NT2/D1 (cell line): ENCODE data around the gene COL23A1.

ENCODE experiments used
- DNase-seq: peaks from one replicate; pipeline ENCODE4 v3.0.0-alpha.2; 2011; ENCODE audit warnings: low read depth, low spot score
- H3K27me3 ChIP-seq: 2 replicates; pipeline ENCODE4 v1.6.0; 2011; ENCODE audit warnings: mild to moderate bottlenecking; ENCODE audit not compliant: insufficient read length, insufficient read depth
- H3K36me3 ChIP-seq: 2 replicates; pipeline ENCODE4 v1.6.1; 2011; ENCODE audit warnings: mild to moderate bottlenecking, low read length, mixed read lengths; ENCODE audit not compliant: insufficient read depth, insufficient read length
- H3K4me1 ChIP-seq: 2 replicates; pipeline ENCODE4 v1.5.1; 2011; ENCODE audit not compliant: insufficient read depth, insufficient read length
- H3K4me3 ChIP-seq: 2 replicates; pipeline ENCODE4 v1.5.1; 2011; ENCODE audit warnings: low read depth; ENCODE audit not compliant: insufficient read length
- H3K9ac ChIP-seq: 2 replicates; pipeline ENCODE4 v1.6.0; 2011; ENCODE audit warnings: low read depth; ENCODE audit not compliant: insufficient read length
- H3K9me3 ChIP-seq: 2 replicates; pipeline ENCODE4 v1.5.1; 2011; ENCODE audit warnings: mild to moderate bottlenecking, low read length; ENCODE audit not compliant: insufficient read depth
- SUZ12 ChIP-seq: IDR thresholded peaks from 2 replicates; pipeline ENCODE4 v1.6.1; 2011; ENCODE audit not compliant: insufficient read length, insufficient read depth; ENCODE audit errors: extremely low read depth
- YY1 ChIP-seq: IDR thresholded peaks from 2 replicates; pipeline ENCODE4 v1.6.1; 2011; ENCODE audit not compliant: insufficient read length, insufficient read depth
- ZNF274 ChIP-seq: IDR thresholded peaks from 2 replicates; pipeline ENCODE4 v1.6.1; 2011; ENCODE audit warnings: mild to moderate bottlenecking, low read depth, low read length

Gene COL23A1

GRCh38 chr5:178384816-178385495, 205.2 kb downstream of the COL23A1 start:
- no peak for DNase-seq
- Histone ChIP-seq H3K4me1 (peaks cover 19% of the 10 kb centered on the region), H3K4me3 (no peak overlapping the region), H3K27me3 (no peaks in the 10 kb centered on the region), H3K36me3 (no peaks in the 10 kb centered on the region), H3K9ac (no peak overlapping the region), H3K9me3 (no peaks in the 10 kb centered on the region)
- TF ChIP-seq SUZ12 (no peak), YY1 (no peak)

DNA sequence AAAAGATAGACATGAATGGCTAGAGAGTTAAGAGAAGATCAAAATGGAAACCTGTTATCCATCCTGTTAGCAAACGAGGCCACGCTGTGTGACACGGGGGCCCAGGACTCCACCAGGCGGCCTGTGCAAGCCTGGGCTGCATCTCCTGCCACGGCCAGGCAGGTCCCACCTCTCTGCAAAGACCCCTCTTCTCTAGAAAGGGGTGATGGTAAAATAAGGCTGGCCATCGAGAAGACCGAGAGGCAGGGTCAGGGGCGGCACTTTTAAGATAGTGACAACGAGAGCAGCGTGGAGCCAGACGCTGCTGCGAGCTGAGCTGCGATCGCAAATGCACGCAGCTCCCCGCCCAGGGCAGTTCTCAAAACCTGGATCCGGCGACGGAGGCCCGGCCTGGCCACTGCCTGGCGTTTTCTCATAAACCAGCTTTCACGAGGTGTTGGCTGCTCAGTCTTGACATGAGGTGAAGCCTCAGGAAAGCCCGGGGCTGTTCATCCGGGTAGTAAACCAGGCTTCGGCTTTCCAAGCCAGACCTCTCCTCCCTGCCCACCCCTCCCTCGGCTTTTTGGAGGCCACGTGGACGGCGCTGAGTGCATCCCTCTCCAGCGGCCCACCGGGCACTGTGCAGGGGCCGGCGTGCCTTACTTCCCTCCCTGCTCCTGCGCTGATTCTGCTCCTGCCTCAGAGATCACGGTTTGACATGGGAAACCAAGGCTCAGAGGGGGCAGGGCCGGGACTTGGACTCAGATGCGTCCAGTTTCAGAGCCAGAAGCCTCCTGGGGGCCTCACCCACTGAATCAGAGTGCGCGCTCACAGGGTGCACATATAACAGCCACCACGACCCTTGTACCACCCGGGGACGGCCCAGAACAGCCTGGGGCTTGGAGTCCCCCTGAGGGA, 206.0 kb downstream of the COL23A1 start:
- DNase-seq = no peak
- H3K9me3 ChIP-seq = no peaks in the 10 kb centered on the region
- H3K4me1 ChIP-seq = peaks cover 19% of the 10 kb centered on the region
- H3K36me3 ChIP-seq = no peaks in the 10 kb centered on the region
- H3K27me3 ChIP-seq = no peaks in the 10 kb centered on the region
- H3K9ac ChIP-seq = no peak overlapping the region
- H3K4me3 ChIP-seq = no peak overlapping the region
- TF ChIP-seq ZNF274 (no peak), YY1 (no peak), SUZ12 (no peak)

- H3K27me3 ChIP-seq = no peaks in the 10 kb centered on the region
- H3K9me3 ChIP-seq = no peaks in the 10 kb centered on the region
- no peak overlapping the region for H3K4me3 ChIP-seq
- DNase-seq = no peak
- no peaks in the 10 kb centered on the region for H3K36me3 ChIP-seq
- TF ChIP-seq YY1 = no peak
- TF ChIP-seq SUZ12 = no peak
- no peak for TF ChIP-seq ZNF274
- H3K9ac ChIP-seq = no peak overlapping the region
- H3K4me1 ChIP-seq = peaks cover 19% of the 10 kb centered on the region
Measured at GRCh38 chr5:178383301-178383918, 206.8 kb downstream of the COL23A1 start.

DNA sequence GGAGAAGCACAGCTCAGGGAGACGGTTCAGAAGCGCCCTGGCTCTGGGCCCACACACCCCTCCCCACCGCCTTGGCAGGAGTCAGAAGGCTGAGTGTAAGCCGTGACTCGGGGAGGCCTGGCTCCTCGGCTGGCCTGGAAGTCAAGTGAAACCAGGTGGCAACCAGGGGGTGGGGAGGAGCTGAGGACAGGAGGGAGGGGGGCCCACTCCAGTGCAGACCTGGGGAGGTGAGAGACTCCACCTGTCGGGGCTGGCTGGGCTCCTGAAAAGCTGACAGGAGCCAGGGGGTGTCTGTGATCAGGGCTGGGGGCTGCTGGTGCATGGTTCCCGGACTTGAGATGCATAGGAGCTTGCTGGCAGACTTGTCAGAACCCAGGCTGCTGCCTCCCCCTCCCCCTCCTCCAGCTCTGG, 207.4 kb downstream of the COL23A1 start:
- Histone ChIP-seq H3K4me1 (peaks cover 18% of the 10 kb centered on the region), H3K36me3 (no peaks in the 10 kb centered on the region), H3K4me3 (no peak overlapping the region), H3K9ac (no peak overlapping the region), H3K9me3 (no peaks in the 10 kb centered on the region), H3K27me3 (no peaks in the 10 kb centered on the region)
- TF ChIP-seq SUZ12 (no peak), ZNF274 (no peak), YY1 (no peak)
- DNase-seq = no peak

DNA sequence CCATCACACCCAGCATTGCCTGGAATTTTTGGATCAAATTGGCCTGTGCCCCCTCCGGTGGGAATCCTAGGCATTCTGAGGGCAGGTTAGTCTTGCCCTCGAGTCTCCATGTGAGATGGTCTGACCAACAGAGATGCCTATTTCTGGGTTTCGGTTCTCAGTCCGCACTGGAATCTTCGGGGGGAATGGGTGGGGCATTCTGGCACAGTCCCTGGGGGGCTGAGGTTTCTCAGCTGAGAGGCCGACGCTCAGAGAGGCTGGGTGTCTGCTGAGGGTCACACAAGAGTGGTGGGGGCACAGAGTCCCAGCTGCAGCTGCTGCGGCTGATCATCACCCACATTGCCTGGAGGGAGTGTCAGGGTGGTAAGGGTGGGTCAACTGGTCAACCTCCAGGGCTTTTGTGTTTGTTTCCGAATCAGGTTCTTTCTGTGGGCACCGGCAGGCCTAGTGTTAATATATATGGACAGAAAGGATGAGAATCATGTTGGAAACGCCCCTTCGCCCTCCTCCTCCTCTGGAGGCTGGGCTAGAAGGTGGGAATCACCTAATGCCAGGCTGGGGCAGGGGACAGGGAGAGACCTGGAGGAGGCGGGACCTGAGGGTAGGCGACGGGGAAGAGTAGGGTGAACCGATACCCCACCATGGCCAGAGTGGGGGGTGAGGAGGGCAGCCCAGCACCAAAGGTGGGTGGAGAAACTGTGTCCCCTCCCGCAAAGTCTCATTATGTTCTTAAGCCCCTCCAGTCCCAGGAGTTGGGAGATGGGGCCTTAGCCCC, 208.1 kb downstream of the COL23A1 start:
- Histone ChIP-seq H3K4me1 (peaks cover 17% of the 10 kb centered on the region), H3K36me3 (no peaks in the 10 kb centered on the region), H3K27me3 (no peaks in the 10 kb centered on the region), H3K9ac (no peak overlapping the region), H3K9me3 (no peaks in the 10 kb centered on the region), H3K4me3 (no peak overlapping the region)
- no peak for DNase-seq
- no peak for TF ChIP-seq SUZ12
- no peak for TF ChIP-seq ZNF274
- no peak for TF ChIP-seq YY1

DNA sequence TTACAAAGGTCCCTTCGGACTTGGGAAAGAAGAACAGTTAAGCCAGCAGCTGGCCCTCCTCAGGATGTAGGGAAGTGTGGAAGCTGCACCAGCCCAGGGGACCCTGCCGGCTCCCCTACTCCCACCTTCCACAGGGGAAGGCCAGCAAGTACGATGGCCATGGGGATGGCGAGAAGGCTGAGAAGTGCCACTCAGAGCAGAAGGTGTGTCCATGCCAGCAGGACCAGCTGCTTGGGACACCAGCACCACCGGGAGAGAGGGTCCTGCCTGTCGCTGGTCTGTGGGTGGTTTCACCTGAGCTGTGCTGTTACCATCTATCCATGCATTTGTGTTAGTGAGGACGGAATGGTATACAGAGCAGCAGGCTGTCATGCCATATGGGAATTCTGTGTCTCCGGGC, 209.0 kb downstream of the COL23A1 start:
- Histone ChIP-seq H3K9me3 (no peaks in the 10 kb centered on the region), H3K27me3 (no peaks in the 10 kb centered on the region), H3K4me1 (peaks cover 12% of the 10 kb centered on the region), H3K4me3 (no peak overlapping the region), H3K36me3 (no peaks in the 10 kb centered on the region), H3K9ac (no peak overlapping the region)
- TF ChIP-seq SUZ12 = no peak
- no peak for TF ChIP-seq YY1
- TF ChIP-seq ZNF274 = no peak
- DNase-seq = no peak
